SW480 (cell line): ENCODE data around the gene REX1BD.

Source experiments
- DNase-seq: peaks from one replicate; pipeline ENCODE4 v3.0.0-alpha.2; 2016; ENCODE audit warnings: low spot score

The REX1BD gene

DNA sequence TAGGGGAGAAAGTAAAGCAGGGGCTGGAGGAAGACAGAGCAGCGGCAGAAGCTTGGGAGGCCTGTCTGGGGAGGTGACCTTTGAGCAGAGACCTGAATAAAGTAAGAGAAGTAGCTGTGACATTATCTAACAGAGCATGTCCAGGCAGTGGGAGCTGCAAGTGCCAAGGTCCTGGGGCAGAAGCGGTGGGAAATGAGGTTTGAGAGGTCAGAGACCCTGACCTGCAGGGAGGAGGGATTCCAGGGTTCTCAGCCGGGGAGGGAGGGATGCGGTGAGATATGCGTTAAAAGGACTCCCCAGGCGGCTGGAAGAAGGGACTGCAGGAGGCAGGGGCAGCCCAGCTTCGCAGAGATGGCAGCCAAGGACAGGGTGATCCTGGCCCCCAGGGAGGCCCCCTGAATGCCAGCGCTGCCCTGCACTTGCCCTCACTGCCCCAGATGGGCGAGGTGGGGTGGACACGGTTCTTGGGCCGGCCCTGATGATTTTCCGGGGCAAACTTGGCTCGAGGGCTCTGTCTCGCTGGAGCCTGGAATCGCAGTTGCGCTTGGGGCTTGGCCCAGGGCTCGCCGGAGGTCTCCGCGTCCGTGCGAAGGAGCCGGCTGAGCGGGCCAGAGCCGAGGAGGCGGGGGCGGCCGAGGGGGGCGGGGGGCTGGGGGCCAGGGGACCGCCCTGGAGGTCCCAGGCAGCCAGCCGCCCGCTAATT lies 14.8 kb downstream of the REX1BD start:
- DNase-seq = no peak

- no peak for DNase-seq
Measured at GRCh38 chr19:18603958-18604819, 15.6 kb downstream of the REX1BD start.

DNA sequence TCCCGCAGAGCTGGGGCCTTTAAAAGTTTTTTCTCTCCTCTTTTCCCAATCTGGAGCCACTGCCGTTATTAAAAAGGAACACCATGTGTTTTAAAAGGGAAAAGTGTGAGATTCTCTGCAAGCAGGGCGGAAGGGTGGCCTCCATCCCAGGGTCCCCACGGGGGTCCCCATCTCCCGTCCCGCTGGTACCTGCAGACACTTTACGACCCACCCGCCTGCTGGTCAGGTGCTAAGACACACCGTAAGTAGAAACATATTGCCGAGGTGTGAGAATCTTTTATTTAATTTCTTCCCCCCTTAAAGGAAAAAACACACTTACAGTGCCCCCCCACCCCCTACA lies 16.2 kb downstream of the REX1BD start:
- DNase-seq = no peak

DNA sequence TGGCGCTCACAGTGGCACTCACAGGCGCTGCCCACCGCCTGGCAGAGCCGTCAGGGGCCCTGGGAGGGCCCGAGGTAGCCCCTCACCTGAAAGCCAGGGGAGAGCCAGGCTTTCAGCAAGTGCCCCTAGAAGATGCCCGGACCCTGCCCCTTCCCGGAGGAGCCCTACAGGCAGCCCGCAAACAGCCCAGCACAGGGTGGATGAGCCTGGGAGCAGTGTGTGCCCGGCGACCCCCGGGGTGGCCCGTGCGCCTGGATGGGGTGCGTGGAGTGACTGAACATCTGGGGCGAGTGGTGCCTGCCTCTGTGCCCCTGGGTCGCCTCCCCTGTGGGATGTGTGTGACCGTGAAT lies 16.6 kb downstream of the REX1BD start:
- DNase-seq = no peak

DNA sequence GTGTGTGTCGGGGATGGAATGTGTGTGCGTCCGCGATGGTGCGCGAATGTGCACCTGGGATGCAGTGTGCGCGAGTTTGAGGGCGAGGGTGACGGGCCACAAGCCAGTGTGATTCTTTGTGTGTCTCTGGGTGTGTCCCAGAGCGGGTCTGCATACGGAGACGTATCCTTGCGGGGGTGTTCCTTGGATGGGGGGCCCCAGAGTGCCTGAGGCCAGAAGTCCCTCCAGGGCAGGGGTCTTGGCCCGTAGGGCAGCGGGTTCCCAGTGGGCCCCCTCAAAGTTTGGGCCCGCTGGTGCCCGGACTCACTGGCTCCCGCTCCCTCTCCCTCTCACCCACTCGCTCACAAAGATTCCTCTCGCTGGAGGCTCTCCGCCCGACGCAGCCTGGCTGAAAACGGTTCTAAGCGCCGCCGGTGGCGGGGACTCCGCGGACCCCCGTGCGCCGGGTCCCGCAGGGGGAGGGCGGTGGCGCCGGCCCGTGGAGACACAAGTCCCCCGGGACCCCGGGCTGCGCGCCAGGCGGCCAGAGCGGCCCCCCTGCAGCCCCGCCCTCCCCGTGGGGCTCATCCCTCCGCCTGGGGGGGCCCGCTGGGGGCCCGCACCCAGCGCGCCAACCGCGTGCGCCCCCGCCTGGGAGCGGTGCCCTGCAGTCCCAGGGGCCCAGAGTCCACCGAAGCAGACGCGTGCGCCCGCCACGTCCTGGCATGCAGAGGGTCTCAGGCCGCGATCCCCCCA lies 17.1 kb downstream of the REX1BD start:
- no peak for DNase-seq

DNA sequence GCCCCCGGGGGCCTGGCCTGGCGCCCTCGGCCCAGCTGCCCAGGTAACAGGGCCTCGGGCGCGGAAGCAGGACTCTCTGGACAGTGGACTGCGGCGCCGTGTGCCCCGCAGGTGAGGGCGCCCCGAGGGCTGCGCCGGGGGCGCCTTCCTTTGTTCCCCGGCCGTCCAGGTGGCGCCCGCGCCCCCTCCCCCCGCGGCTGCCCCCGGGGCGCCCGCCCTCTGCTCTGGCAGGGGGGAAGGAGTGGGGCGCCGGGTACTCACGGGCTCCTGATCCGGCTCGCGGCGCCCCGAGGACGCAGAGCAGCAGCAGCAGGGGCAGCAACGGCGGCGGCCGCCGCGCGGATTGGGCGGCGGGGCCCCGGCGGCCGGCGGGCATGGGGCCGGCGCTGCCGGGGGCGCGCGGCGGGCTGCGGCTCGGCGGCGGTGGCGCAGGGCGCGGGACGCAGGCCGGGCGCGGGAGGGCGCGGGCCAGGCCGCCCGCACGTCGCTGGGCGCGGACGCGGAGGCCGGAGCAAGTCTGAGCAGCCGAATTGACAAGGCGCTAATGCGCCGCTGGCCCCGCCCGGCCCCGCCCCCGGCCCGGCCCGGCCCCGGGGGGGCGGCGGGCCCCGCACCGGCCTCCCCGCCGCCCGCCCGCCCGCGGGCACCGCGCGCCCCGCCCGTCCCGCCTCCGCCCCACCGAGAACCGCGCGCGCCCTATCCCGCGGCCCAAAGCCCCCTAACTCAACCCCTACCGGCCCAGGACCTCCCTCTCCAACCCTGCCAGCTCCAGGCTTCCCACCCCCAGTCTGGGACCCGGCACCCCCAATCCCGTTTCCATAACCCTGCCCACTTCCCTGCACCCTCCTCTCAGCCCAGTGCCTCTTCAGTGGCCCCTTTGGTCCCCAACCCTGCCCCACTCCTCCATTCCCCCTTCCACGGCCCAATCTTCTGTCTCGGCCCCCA lies 18.0 kb downstream of the REX1BD start, which contains the start of gene CRLF1:
CRLF1 (minus strand) TSS at position 519 of the 945 bp plus-strand sequence; CDS start at position 376, 143 bp downstream.
- no peak for DNase-seq

GRCh38 chr19:18607226-18608101 lies 18.9 kb downstream of the REX1BD start:
- DNase-seq = no peak

DNA sequence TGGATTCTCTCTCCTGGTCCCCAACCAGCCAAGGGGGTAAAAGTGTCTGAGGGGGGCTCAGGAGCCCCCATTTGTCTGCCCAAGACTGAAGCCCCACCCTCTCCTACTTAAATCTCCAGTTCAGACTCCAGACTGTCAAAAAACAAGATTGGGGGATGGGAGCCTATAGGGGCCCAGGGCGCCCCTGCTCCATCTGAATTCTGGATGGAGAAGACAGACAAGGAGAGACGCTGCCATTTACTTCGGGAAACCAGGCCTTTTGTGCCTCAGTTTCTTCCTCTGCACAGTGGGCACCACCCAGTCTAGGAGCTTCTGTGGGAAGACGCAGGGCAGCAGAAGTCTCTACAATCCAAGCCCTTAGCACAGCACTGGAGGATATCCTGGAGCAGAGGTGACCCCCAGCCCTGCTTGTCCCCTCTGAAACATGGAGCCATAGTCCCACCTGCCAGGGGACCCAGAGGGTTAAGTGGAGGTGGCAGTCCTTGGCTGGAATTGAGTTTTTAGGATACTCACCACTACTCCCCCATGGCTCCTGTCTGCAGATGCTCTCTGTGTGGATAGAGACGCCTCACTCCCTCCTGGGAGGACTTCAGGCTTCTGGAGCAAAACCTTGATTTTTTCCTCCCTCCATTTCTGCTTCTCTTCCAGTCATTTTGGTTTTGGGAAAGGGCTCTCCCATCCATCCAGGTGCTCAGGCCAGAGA lies 19.7 kb downstream of the REX1BD start:
- DNase-seq = no peak

DNA sequence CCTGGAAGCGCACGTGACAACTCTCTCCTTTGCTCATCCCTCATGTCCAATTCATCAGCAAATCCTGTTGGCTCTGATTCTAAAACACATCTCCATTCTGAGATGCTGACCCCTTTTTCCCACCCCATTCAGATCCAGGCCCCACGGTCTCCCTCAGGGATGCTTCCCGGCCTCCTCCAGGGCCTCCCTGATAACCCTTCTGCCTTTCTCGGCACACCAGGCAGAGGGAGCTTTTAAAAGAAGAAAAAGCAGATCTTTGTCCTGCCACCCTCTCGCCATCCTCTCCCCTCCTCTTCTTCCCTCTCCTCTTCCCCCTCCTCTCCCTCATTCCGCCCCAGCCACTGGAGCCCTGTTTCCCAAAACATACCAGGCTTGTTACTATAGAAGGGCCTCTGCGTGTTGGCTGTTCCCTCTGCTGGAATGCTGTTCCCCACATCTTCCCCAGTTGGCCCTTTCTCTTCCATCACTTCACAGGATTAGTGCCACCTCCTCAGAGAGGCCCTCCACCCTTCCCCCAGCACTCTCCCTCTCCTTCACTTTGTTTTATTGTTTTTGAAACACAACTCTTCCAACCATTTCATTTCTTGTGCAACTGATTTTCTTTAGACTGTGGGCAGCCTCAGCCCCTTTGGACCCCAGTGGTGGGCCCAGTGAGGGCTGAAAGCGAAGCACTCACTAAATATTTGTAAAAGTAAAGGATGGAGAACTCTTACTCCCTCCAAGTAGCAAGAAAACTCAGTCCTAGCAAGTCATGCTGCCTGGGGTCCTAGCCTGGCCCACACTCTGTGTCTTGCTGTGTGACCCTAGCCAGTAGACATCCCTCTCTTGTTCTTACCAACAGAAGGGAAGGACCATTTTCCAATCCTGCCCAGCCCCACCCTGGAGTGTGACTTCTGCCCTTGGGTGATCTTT lies 20.5 kb downstream of the REX1BD start:
- no peak for DNase-seq

DNA sequence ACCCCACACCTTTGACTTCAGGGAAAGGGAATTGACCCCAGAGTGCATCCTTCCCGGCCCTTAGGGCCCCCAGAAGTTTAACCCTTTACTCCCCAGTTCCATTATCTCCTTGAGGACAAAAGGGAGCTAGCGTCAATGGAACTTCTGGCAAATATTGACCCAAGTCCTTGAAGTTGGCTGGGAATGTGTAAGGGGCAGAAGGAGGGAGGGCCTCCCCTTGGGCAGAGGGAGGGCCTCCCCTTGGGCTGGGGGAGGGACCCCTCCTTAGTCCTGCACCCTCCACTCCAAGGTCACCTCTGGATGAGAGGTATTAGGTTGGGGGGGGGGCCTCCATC lies 21.1 kb downstream of the REX1BD start:
- no peak for DNase-seq

GRCh38 chr19:18610245-18610555 lies 21.6 kb downstream of the REX1BD start:
- no peak for DNase-seq

GRCh38 chr19:18610556-18611326 lies 22.1 kb downstream of the REX1BD start:
- no peak for DNase-seq

DNA sequence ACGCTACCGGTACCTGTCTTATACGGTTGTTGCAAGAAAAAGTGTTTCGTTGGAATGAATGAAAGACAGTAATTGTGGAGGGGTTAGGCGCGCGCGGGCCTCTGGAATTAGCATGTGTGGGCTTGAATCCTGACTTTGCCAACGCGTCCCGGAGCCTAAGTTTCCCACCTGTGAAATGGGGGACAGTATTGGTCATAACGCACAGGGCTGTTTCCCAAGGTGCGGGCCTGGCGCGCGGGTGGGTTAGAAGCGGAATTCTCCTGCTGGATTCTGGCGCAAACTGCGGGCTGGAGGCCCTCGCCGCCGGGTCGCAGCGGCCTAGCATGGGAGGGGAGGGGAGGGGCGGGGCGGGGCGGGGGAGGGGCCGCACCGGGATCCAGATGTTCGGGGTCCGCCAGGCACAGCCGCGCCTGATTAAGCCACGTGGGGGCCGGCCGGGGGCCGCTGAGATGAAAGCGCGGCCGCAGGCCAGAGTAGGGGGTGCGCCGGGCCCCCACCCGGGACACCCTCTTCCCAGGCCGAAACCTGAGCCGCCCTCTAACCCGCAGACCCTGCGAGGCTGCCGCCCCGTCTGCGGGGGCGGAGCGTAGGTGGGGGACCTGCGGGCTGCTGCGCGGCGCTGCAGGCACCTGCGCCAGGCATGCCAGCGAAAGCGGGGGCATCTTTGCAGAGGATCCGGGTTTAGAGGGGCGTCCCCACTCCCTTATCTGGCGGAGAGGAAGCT lies 22.9 kb downstream of the REX1BD start:
- no peak for DNase-seq

GRCh38 chr19:18612051-18612771 lies 23.6 kb downstream of the REX1BD start:
- DNase-seq = no peak

- DNase-seq = no peak
Measured at GRCh38 chr19:18612772-18613588, 24.4 kb downstream of the REX1BD start, which contains the start of gene TMEM59L. TMEM59L (plus strand) TSS chr19:18612870; CDS start chr19:18612959, 89 bp downstream.

- no peak for DNase-seq
Measured at GRCh38 chr19:18613589-18614234, 25.1 kb downstream of the REX1BD start.
